ENCODE results near the gene LAMA3.

The LAMA3 gene

DNA sequence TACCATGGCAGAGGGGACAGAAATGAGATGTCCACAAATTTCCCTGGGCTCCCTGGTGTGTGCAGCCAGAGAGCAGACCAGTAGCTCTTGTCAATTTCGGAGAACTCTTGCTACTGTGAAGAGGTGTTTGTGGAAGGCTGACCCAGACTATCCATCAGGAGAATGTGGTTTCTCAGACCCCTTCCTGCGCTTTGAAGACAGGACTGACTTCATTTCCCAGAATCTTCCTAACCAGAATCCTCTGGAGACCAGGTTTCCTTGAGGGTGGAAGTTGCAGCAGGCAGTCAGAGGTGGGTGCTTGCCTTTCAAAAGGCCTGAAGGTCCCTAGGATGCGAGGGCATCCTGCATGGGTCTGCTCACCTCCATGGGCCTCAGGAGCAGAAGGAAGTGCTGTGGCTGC is 121.9 kb downstream of the LAMA3 start:
- no peak overlapping the region for H2AK5ac ChIP-seq (ENCODE audit: low read length, severe bottlenecking)
- H4K91ac ChIP-seq (ENCODE audit: low read length) = no peak overlapping the region
- H3K27me3 ChIP-seq (ENCODE audit: control insufficient read depth in 1 of 2, insufficient read depth in 1 of 2, low read length in 2 of 2) = peaks cover 0 to 3% of the 10 kb centered on the region in 2 experiments
- no peak overlapping the region for H3K4me3 ChIP-seq (ENCODE audit: insufficient read depth in 1 of 2, low read depth in 1 of 2, low read length in 2 of 2)
- H3K4me2 ChIP-seq (ENCODE audit: low read length, poor library complexity, severe bottlenecking) = no peak overlapping the region
- H3K23ac ChIP-seq (ENCODE audit: low read length in 2 of 2) = no peak overlapping the region
- WGBS = 79% methylated on average over 3 of the region's 3 CpGs
- no peak overlapping the region for H2BK5ac ChIP-seq (ENCODE audit: low read depth, low read length, poor library complexity, severe bottlenecking)
- H2AFZ ChIP-seq (ENCODE audit: low read depth, low read length) = no peak overlapping the region
- no peak overlapping the region for H3K4ac ChIP-seq (ENCODE audit: low read depth in 1 of 2, low read length in 2 of 2)
- no peak overlapping the region for H2BK12ac ChIP-seq (ENCODE audit: low read length in 2 of 2)
- DNase-seq = no peak
- no peak overlapping the region for H2BK15ac ChIP-seq (ENCODE audit: low read depth, poor library complexity, severe bottlenecking)
- H3K27ac ChIP-seq (ENCODE audit: low read length, poor library complexity, severe bottlenecking) = no peak overlapping the region
- no peak overlapping the region for H3K9ac ChIP-seq (ENCODE audit: low read length)
- H3K18ac ChIP-seq (ENCODE audit: low read depth in 1 of 2, low read length in 2 of 2) = no peak overlapping the region
- peaks cover 0 to 30% of the 10 kb centered on the region in 2 experiments for H3K36me3 ChIP-seq (ENCODE audit: control insufficient read depth in 1 of 2, insufficient read depth in 2 of 2, low read depth in 1 of 2, low read length in 2 of 2)
- no peaks in the 10 kb centered on the region for H3K4me1 ChIP-seq (ENCODE audit: control insufficient read depth, insufficient read depth, low read depth, low read length)
- no peaks in the 10 kb centered on the region for H3K79me1 ChIP-seq (replicated peaks; ENCODE audit: low read length, poor library complexity, severe bottlenecking)
- H3K9me3 ChIP-seq (ENCODE audit: control insufficient read depth, low read length) = no peaks in the 10 kb centered on the region
- H4K8ac ChIP-seq (ENCODE audit: low read length) = no peak overlapping the region
- no peak overlapping the region for H2BK120ac ChIP-seq (ENCODE audit: low read depth, low read length)
- no peak overlapping the region for H3K14ac ChIP-seq (ENCODE audit: low read length in 2 of 2)

DNA sequence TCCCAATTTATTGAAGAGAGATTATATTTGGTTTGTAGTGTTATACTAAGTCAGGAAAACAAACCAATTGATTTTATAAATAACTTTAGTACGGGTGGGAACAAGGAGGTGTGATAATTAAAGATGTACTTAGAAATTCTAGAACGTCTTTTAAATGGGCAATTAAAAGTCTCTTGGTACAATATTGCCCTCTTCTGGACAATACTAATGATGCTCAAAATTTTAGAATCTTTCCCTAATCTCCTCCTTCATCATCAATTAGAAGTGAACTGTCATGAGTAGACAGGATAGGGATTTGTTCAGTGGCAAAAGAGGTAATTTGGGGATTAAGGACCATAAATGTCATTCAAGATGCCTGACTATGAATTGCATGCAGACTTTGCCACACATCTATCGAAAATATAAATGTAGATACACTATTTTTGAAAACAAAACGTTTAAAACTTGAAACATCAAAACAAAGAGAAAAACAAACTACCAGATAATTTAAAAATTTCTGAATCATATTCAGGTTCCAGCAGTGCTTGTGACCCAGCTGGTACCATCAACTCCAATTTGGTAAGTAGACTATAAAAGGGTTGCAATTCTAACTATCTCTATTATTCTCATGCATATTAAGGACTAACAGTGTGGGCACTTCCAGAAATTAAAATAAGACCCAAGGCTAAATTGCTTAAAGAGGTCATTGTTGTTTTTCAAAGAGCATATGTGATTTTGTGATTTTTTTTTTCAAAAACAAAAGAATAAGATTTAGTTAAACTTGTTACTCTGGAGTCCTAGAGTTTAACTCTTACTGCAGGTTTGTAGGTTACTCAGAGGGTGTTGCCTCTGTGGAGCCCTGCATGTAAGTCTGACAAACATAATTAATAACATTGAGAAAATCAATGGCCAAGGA is 123.5 kb downstream of the LAMA3 start:
- DNase-seq = peak; percentile 45
- Histone ChIP-seq H4K91ac (ENCODE audit: low read length) (no peak overlapping the region), H3K4me2 (ENCODE audit: low read length, poor library complexity, severe bottlenecking) (no peak overlapping the region), H2BK12ac (ENCODE audit: low read length in 2 of 2) (no peak overlapping the region), H2AFZ (ENCODE audit: low read depth, low read length) (no peak overlapping the region), H2AK5ac (ENCODE audit: low read length, severe bottlenecking) (no peak overlapping the region), H2BK120ac (ENCODE audit: low read depth, low read length) (no peak overlapping the region), H3K79me1 (replicated peaks; ENCODE audit: low read length, poor library complexity, severe bottlenecking) (no peaks in the 10 kb centered on the region), H2BK15ac (ENCODE audit: low read depth, poor library complexity, severe bottlenecking) (no peak overlapping the region), H3K27me3 (ENCODE audit: control insufficient read depth in 1 of 2, insufficient read depth in 1 of 2, low read length in 2 of 2) (peaks cover 0 to 3% of the 10 kb centered on the region in 2 experiments), H4K8ac (ENCODE audit: low read length) (no peak overlapping the region), H3K23ac (ENCODE audit: low read length in 2 of 2) (no peak overlapping the region), H3K9me3 (ENCODE audit: control insufficient read depth, low read length) (no peaks in the 10 kb centered on the region), H3K14ac (ENCODE audit: low read length in 2 of 2) (no peak overlapping the region), H3K9ac (ENCODE audit: low read length) (no peak overlapping the region), H2BK5ac (ENCODE audit: low read depth, low read length, poor library complexity, severe bottlenecking) (no peak overlapping the region), H3K27ac (ENCODE audit: low read length, poor library complexity, severe bottlenecking) (no peak overlapping the region), H3K36me3 (ENCODE audit: control insufficient read depth in 1 of 2, insufficient read depth in 2 of 2, low read depth in 1 of 2, low read length in 2 of 2) (peaks cover 0 to 39% of the 10 kb centered on the region in 2 experiments), H3K4me3 (ENCODE audit: insufficient read depth in 1 of 2, low read depth in 1 of 2, low read length in 2 of 2) (no peak overlapping the region), H3K18ac (ENCODE audit: low read depth in 1 of 2, low read length in 2 of 2) (no peak overlapping the region), H3K4me1 (ENCODE audit: control insufficient read depth, insufficient read depth, low read depth, low read length) (no peaks in the 10 kb centered on the region), H3K4ac (ENCODE audit: low read depth in 1 of 2, low read length in 2 of 2) (no peak overlapping the region)
- WGBS = 53% methylated on average over 3 of the region's 4 CpGs

DNA sequence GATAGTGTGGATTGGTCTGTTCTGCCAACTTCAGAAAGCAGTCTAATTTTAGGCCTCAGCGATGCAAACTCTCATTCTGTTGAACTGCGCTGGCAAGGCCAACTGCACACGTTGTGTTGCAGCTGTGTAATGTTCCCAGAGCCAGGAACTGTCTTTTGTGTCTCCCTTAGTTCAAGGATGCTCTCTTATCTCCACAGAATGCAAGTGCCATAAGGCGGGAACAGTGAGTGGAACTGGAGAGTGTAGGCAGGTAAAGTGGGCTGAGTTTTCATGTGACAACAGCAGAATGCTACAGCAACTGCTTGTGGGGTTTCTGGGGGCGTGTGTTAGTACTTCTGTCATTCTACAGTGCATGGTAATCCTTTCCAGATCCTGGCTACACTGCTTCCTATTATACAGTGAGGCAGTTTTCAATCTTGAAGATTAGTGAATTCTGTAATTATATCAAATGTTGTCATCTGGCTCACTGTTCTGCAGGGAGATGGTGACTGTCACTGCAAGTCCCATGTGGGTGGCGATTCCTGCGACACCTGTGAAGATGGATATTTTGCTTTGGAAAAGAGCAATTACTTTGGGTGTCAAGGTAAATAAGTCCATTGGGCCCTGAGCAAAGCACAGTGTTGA is 125.8 kb downstream of the LAMA3 start:
- Histone ChIP-seq H3K4me2 (ENCODE audit: low read length, poor library complexity, severe bottlenecking) (no peak overlapping the region), H3K4me3 (ENCODE audit: insufficient read depth in 1 of 2, low read depth in 1 of 2, low read length in 2 of 2) (no peak overlapping the region), H2BK120ac (ENCODE audit: low read depth, low read length) (no peak overlapping the region), H3K27ac (ENCODE audit: low read length, poor library complexity, severe bottlenecking) (no peak overlapping the region), H3K4me1 (ENCODE audit: control insufficient read depth, insufficient read depth, low read depth, low read length) (no peaks in the 10 kb centered on the region), H2BK15ac (ENCODE audit: low read depth, poor library complexity, severe bottlenecking) (no peak overlapping the region), H2AFZ (ENCODE audit: low read depth, low read length) (no peak overlapping the region), H4K91ac (ENCODE audit: low read length) (no peak overlapping the region), H3K27me3 (ENCODE audit: control insufficient read depth in 1 of 2, insufficient read depth in 1 of 2, low read length in 2 of 2) (peaks cover 0 to 3% of the 10 kb centered on the region in 2 experiments), H2BK5ac (ENCODE audit: low read depth, low read length, poor library complexity, severe bottlenecking) (no peak overlapping the region), H3K36me3 (ENCODE audit: control insufficient read depth in 1 of 2, insufficient read depth in 2 of 2, low read depth in 1 of 2, low read length in 2 of 2) (peaks cover 0 to 39% of the 10 kb centered on the region in 2 experiments), H3K4ac (ENCODE audit: low read depth in 1 of 2, low read length in 2 of 2) (no peak overlapping the region), H3K14ac (ENCODE audit: low read length in 2 of 2) (no peak overlapping the region), H2AK5ac (ENCODE audit: low read length, severe bottlenecking) (no peak overlapping the region), H3K79me1 (replicated peaks; ENCODE audit: low read length, poor library complexity, severe bottlenecking) (no peaks in the 10 kb centered on the region), H3K9ac (ENCODE audit: low read length) (no peak overlapping the region), H3K9me3 (ENCODE audit: control insufficient read depth, low read length) (no peaks in the 10 kb centered on the region), H3K18ac (ENCODE audit: low read depth in 1 of 2, low read length in 2 of 2) (no peak overlapping the region), H3K23ac (ENCODE audit: low read length in 2 of 2) (no peak overlapping the region), H2BK12ac (ENCODE audit: low read length in 2 of 2) (no peak overlapping the region), H4K8ac (ENCODE audit: low read length) (no peak overlapping the region)
- no peak for DNase-seq
- WGBS = 86% methylated on average over 6 of the region's 7 CpGs

DNA sequence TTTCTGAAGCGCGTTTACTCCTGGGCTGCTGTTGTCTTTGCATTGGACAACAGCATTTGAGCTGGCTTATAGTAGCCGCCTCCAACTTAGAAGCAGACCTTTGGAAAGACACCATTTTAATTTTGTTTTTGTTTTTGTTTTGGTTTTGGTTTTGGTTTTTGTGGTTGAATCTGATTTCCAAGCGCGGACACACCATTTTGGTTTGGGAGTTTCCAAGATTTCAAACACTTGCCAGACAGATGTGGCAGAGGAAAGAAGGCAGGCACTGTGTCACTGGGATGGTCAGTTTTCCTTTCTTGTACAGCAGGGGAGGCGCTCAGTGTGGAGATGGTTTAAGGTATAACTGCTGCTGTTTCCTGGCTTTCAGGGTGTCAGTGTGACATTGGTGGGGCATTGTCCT is 126.8 kb downstream of the LAMA3 start:
- no peak overlapping the region for H4K91ac ChIP-seq (ENCODE audit: low read length)
- H3K79me1 ChIP-seq (replicated peaks; ENCODE audit: low read length, poor library complexity, severe bottlenecking) = no peaks in the 10 kb centered on the region
- no peak overlapping the region for H2BK15ac ChIP-seq (ENCODE audit: low read depth, poor library complexity, severe bottlenecking)
- DNase-seq = no peak
- no peak overlapping the region for H3K14ac ChIP-seq (ENCODE audit: low read length in 2 of 2)
- no peak overlapping the region for H2BK120ac ChIP-seq (ENCODE audit: low read depth, low read length)
- no peak overlapping the region for H3K4ac ChIP-seq (ENCODE audit: low read depth in 1 of 2, low read length in 2 of 2)
- no peak overlapping the region for H4K8ac ChIP-seq (ENCODE audit: low read length)
- H3K4me1 ChIP-seq (ENCODE audit: control insufficient read depth, insufficient read depth, low read depth, low read length) = no peaks in the 10 kb centered on the region
- no peak overlapping the region for H2BK12ac ChIP-seq (ENCODE audit: low read length in 2 of 2)
- no peak overlapping the region for H2AFZ ChIP-seq (ENCODE audit: low read depth, low read length)
- no peaks in the 10 kb centered on the region for H3K9me3 ChIP-seq (ENCODE audit: control insufficient read depth, low read length)
- H3K4me2 ChIP-seq (ENCODE audit: low read length, poor library complexity, severe bottlenecking) = no peak overlapping the region
- no peak overlapping the region for H2BK5ac ChIP-seq (ENCODE audit: low read depth, low read length, poor library complexity, severe bottlenecking)
- no peaks in the 10 kb centered on the region for H3K27me3 ChIP-seq (ENCODE audit: control insufficient read depth in 1 of 2, insufficient read depth in 1 of 2, low read length in 2 of 2)
- H3K18ac ChIP-seq (ENCODE audit: low read depth in 1 of 2, low read length in 2 of 2) = no peak overlapping the region
- no peak overlapping the region for H3K9ac ChIP-seq (ENCODE audit: low read length)
- no peak overlapping the region for H3K23ac ChIP-seq (ENCODE audit: low read length in 2 of 2)
- no peak overlapping the region for H3K27ac ChIP-seq (ENCODE audit: low read length, poor library complexity, severe bottlenecking)
- WGBS = over 99% methylated on average over 6 of the region's 6 CpGs
- H2AK5ac ChIP-seq (ENCODE audit: low read length, severe bottlenecking) = no peak overlapping the region
- H3K36me3 ChIP-seq (ENCODE audit: control insufficient read depth in 1 of 2, insufficient read depth in 2 of 2, low read depth in 1 of 2, low read length in 2 of 2) = peaks cover 0 to 40% of the 10 kb centered on the region in 2 experiments
- H3K4me3 ChIP-seq (ENCODE audit: insufficient read depth in 1 of 2, low read depth in 1 of 2, low read length in 2 of 2) = no peak overlapping the region
